ENCODE data around the gene MARVELD1.
"Not testable (repeated sequence)": the region's sequence is repeated elsewhere in the genome, so short reads cannot be mapped to it uniquely, and the experiment has no call there.

MARVELD1 gene

GRCh38 chr10:97687785-97688781 is 25.4 kb upstream of the MARVELD1 start:
- H3K4me3 ChIP-seq (ENCODE audit: low read depth, low read length), result peak overlapping the region; percentile 40
- DNase-seq (ENCODE audit: low read depth), result peak; percentile 50

DNA sequence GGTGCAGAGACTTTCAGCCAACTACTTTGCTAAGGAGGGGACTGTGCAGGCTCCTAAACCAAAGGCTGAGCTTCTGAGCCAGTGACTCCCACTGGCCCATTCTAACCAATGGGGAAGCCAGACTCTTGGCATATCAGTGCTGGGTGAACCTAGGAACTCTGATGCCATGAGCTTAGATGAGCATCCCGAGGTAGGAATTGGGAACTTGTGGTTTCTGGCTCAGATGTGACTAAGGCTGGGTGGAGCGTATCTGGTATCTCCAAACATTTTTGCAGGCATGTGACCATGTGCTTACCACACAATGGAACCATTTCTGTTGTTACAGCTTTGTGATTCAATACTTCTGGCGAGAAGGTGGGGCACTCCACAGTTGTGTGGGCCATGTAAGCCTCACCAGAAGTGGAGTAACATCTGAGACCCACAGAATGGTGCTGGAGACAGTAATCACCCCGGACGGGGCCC is 23.9 kb upstream of the MARVELD1 start:
- peak; percentile 58 for DNase-seq (ENCODE audit: low read depth)
- TF ChIP-seq MAX (IDR thresholded peaks at IDR 0.05; ENCODE audit: low read depth, low read length) (peak; percentile 58; the same call in 1 of the 2 replicates), CTCF (IDR thresholded peaks at IDR 0.05; ENCODE audit: low read depth, low read length) (no peak)
- no peak overlapping the region for H3K4me3 ChIP-seq (ENCODE audit: low read depth, low read length)

More at GRCh38 chr10:97687785-97688781, 25.4 kb upstream of the MARVELD1 start:
- TF ChIP-seq MYC (IDR thresholded peaks at IDR 0.05; ENCODE audit: low read depth, low read length) (peak; percentile 48; the same call in 1 of the 2 replicates), MAX (IDR thresholded peaks at IDR 0.05; ENCODE audit: low read depth, low read length) (peak; percentile 43), POLR2A (IDR thresholded peaks at IDR 0.05; ENCODE audit: extremely low read depth, insufficient read length) (no peak)

DNA sequence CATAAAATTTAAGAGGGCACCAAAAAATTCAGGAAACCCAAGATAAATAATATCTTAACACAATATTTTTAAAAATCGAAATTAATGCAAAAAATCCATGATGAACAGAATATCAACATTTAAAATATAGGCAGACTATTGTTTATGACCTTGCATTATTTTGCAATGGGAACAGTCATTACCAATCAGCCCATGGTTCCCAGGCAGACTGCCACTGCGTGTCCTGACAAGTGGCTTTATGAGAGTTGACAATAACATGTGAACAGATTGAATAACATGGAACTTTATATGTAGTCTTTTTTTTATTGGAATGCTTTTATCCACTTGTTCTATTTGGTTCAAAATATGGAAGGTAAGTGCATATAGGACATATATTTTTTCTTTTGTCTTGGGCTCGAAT is 23.4 kb upstream of the MARVELD1 start:
- TF ChIP-seq POLR2A (IDR thresholded peaks at IDR 0.05; ENCODE audit: extremely low read depth, insufficient read length) (no peak), MYC (IDR thresholded peaks at IDR 0.05; ENCODE audit: low read depth, low read length) (no peak)
- H3K4me3 ChIP-seq (ENCODE audit: low read depth, low read length), result no peak overlapping the region
- DNase-seq (ENCODE audit: low read depth), result no peak

GRCh38 chr10:97698072-97698655 is 15.4 kb upstream of the MARVELD1 start:
- DNase-seq (ENCODE audit: low read depth); H3K4me3 ChIP-seq (ENCODE audit: low read depth, low read length): not testable (repeated sequence)

DNA sequence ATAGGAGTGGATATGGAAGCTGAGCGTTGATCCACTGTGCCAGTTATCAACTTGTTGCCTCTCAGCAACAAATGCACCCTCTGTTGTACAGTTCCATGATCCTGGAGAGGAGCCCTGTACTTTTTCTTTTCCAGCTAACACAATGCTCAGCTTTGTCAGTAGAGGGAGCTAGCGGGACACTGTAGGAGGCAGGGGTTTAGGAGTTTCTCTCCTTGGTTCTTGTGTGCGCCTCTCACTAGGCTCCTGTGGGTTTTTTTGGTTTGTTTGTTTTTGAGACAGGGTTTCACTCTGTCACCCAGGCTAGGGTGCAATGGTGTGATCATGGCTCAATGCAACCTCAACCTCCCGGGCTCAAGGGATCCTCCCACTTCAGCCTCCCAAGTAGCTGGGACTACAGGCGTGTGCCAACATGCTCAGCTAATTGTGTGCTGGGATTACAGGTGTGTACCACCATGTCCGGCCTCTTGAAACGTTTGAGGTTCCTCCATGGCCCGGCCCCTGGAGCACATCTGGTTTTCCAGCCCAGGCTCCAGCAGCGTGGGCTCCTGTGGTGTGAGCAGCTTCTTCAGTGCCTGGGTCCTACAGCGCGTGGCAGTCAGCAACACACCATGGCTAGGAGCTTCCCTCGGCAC is 12.0 kb upstream of the MARVELD1 start:
- TF ChIP-seq MYC (IDR thresholded peaks at IDR 0.05; ENCODE audit: low read depth, low read length), result peak; percentile 35; the same call in 1 of the 2 replicates
- peak; percentile 97 for TF ChIP-seq CTCF (IDR thresholded peaks at IDR 0.05; ENCODE audit: low read depth, low read length)
- no peak for TF ChIP-seq POLR2A (IDR thresholded peaks at IDR 0.05; ENCODE audit: extremely low read depth, insufficient read length)
- peak; percentile 8; the same call in 1 of the 2 replicates for TF ChIP-seq MAX (IDR thresholded peaks at IDR 0.05; ENCODE audit: low read depth, low read length)
- peak; percentile 81 for DNase-seq (ENCODE audit: low read depth)
- H3K4me3 ChIP-seq (ENCODE audit: low read depth, low read length), result no peak overlapping the region

DNA sequence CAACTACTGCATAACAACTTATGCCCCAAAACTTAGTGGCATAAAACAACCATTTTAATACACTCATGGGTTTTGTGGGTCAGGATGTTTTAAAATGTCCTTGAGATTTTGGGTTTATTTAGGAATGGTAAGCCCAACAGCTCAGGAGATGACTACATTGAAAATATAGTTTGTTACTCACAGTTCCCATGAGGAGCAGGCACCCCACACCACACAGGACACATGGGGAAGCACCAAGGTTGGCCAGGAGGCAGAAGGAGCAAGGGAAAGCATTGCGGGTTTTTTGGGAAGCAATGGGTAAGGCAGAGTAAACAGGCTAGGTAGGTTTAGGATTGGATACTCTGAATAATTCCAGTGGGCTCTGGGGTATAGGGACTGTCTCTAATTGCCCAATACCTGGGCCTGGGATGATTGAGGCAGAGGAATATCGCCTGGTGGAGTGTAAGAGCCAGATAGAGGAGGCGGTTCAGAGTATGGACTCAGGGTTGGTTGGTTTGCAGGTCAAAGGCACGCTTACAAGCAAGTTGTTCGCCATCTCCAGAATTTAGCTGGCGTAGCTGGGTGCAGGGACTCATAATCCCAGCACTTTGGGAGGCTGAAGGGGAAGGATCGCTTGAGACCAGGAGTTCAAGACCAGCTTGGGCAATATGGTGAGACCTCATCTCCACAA is 10.0 kb upstream of the MARVELD1 start:
- DNase-seq (ENCODE audit: low read depth), result no peak
- no peak overlapping the region for H3K4me3 ChIP-seq (ENCODE audit: low read depth, low read length)
- no peak for TF ChIP-seq POLR2A (IDR thresholded peaks at IDR 0.05; ENCODE audit: extremely low read depth, insufficient read length)
- no peak for TF ChIP-seq MYC (IDR thresholded peaks at IDR 0.05; ENCODE audit: low read depth, low read length)
- no peak for TF ChIP-seq CTCF (IDR thresholded peaks at IDR 0.05; ENCODE audit: low read depth, low read length)
- TF ChIP-seq MAX (IDR thresholded peaks at IDR 0.05; ENCODE audit: low read depth, low read length), result no peak

Measured in NB4 (cell line).